HG03064 (cell line): Measurements from ENCODE around the gene SYNGR3.
"Not testable (repeated sequence)": the region's sequence is repeated elsewhere in the genome, so short reads cannot be mapped to it uniquely, and the experiment has no call there.

ENCODE experiments used
- ATAC-seq: cut with Tn5 transposase; IDR thresholded peaks from one replicate; pipeline ENCODE4 v1.9.1; 2021; ENCODE audit warnings: low read depth; ENCODE audit not compliant: unreplicated experiment

Gene SYNGR3

GRCh38 chr16:1958715-1959268 is 31.0 kb upstream of the SYNGR3 start:
- ATAC-seq: no peak

GRCh38 chr16:1959269-1960039 is 30.3 kb upstream of the SYNGR3 start, which contains the start of gene NDUFB10:
TSS of gene NDUFB10 (plus strand) at chr16:1959538. CDS start at chr16:1959625, 87 bp downstream.
- ATAC-seq: no peak

GRCh38 chr16:1960665-1961630 is 28.8 kb upstream of the SYNGR3 start:
- ATAC-seq: no peak

- no peak for ATAC-seq
These were observed 28.1 kb upstream of the SYNGR3 start for GRCh38 chr16:1961651-1962067.

- ATAC-seq: not testable (repeated sequence)
These were observed 27.3 kb upstream of the SYNGR3 start for GRCh38 chr16:1962161-1963153.

- ATAC-seq: peak; percentile 8
These were observed 25.8 kb upstream of the SYNGR3 start for GRCh38 chr16:1963806-1964505.

GRCh38 chr16:1964506-1965395 is 25.0 kb upstream of the SYNGR3 start, which contains the start of gene RPS2:
TSS of gene RPS2 (minus strand) at chr16:1964826. CDS start at chr16:1964625, 201 bp downstream.
- peak; percentile 68 for ATAC-seq

GRCh38 chr16:1965396-1966001 is 24.3 kb upstream of the SYNGR3 start:
- ATAC-seq: no peak

GRCh38 chr16:1966460-1966859 is 23.3 kb upstream of the SYNGR3 start, which contains the start of gene RNF151:
TSS of gene RNF151 (plus strand) at chr16:1966856. CDS start at chr16:1966882, 26 bp downstream.
- ATAC-seq: no peak

- no peak for ATAC-seq
These were observed 21.4 kb upstream of the SYNGR3 start for GRCh38 chr16:1968146-1968953.

GRCh38 chr16:1971796-1972489 is 17.8 kb upstream of the SYNGR3 start, which contains the start of gene TBL3:
TSS of gene TBL3 (plus strand) at chr16:1972053. CDS start at chr16:1972165, 112 bp downstream.
- peak; percentile 53 for ATAC-seq

- no peak for ATAC-seq
These were observed 17.3 kb upstream of the SYNGR3 start for GRCh38 chr16:1972490-1972877.

GRCh38 chr16:1973461-1974156 is 16.2 kb upstream of the SYNGR3 start:
- no peak for ATAC-seq

- ATAC-seq: no peak
These were observed 15.4 kb upstream of the SYNGR3 start for GRCh38 chr16:1974157-1975070.
